Activated CD8-positive, alpha-beta T cell treated with anti-CD3 and anti-CD28 coated beads for 36 hours (primary cell): Measurements from ENCODE around the gene PGRMC2. TPM values are rescaled to one million over a fixed set of nuclear protein-coding genes. Genes with fewer than 3 reads are reported as not detected.

Experiments used
- ATAC-seq: fragments of 200-7000 bp; cut with Tn5 transposase; one replicate; pipeline ENCODE4 v1.10.0; 2021; ENCODE audit warnings: mild to moderate bottlenecking, moderate library complexity
- CTCF ChIA-PET: fragments of 350-600 bp; sonication (Branson Sonifier 250); formaldehyde crosslinking; loops from one replicate; lab custom pipeline; 2021; ENCODE audit warnings: antibody characterized with exemption; lab: Charles Lee
- POLR2A ChIA-PET: fragments of 350-600 bp; sonication (Branson Sonifier 250); formaldehyde crosslinking; loops from one replicate; lab custom pipeline; 2021; ENCODE audit warnings: antibody characterized with exemption; lab: Charles Lee
- DNase-seq: peaks from one replicate; pipeline ENCODE4 v3.0.0-alpha.2; 2020
- H3K27ac Mint-ChIP-seq: one replicate; pipeline ENCODE4 v1.8.0; 2021; ENCODE audit warnings: mild to moderate bottlenecking, mixed read lengths
- H3K27me3 Mint-ChIP-seq: one replicate; pipeline ENCODE4 v1.8.0; 2021; ENCODE audit warnings: mixed read lengths
- H3K36me3 Mint-ChIP-seq: one replicate; pipeline ENCODE4 v1.8.0; 2021; ENCODE audit warnings: low read depth, mixed read lengths
- H3K4me1 Mint-ChIP-seq: one replicate; pipeline ENCODE4 v1.8.0; 2021; ENCODE audit warnings: low read depth, mixed read lengths
- H3K4me3 Mint-ChIP-seq: one replicate; pipeline ENCODE4 v1.8.0; 2021; ENCODE audit warnings: mild to moderate bottlenecking, moderate library complexity, mixed read lengths
- H3K9me3 Mint-ChIP-seq: one replicate; pipeline ENCODE4 v1.8.0; 2021; ENCODE audit warnings: mixed read lengths
- intact Hi-C: fragments of 100-400 bp; cut with micrococcal nuclease; formaldehyde crosslinking; loops from one replicate; pipeline ENCODE4 v1.10.0; 2022
- total RNA-seq, 2 experiments: library from RNA; stranded (reverse); gene quantifications; one replicate each; pipeline ENCODE4 v1.2.3, GENCODE V29; 2021
- TF ChIP-seq, protein P1 (sequence below): fragments of 200-600 bp; IDR thresholded peaks from one replicate; pipeline ENCODE4 v1.8.0; 2022; ENCODE audit warnings: antibody characterized with exemption, mild to moderate bottlenecking

Gene PGRMC2, protein sequence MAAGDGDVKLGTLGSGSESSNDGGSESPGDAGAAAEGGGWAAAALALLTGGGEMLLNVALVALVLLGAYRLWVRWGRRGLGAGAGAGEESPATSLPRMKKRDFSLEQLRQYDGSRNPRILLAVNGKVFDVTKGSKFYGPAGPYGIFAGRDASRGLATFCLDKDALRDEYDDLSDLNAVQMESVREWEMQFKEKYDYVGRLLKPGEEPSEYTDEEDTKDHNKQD
- 10 to 100 TPM; 51.2 to 53.5 TPM for total RNA-seq

DNA sequence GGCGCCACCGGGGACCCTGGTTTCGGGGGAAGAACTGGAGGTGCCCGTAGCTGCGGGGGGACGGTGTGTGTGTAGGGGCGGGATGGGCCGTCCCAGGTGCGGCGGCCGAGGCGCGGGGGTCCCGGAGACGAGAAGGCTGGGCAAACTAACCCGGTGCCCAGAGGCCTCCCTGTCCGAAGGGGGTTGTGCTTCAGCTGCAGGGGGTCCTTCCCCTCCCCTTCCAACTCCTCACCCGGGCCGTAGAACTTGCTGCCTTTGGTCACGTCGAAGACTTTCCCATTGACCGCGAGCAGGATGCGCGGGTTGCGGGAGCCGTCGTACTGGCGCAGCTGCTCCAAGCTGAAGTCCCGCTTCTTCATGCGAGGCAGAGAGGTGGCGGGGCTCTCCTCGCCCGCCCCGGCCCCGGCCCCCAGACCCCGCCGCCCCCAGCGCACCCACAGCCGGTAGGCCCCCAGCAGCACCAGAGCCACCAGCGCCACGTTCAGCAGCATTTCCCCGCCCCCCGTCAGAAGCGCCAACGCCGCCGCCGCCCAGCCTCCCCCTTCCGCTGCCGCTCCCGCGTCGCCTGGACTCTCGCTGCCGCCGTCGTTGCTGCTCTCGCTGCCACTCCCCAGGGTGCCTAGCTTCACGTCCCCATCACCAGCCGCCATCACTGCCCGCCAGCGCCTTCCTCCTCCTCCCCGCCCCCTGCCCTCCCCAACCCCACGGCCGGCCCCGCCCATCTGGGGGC, at the start of gene PGRMC2:
Gene PGRMC2 (minus strand): TSS at position 673 of the 730 bp plus-strand sequence. CDS start 23 bp downstream, at position 650.
- peak within 1 kb of the TSS; percentile 81 for H3K4me3 Mint-ChIP-seq
- CTCF ChIA-PET = interaction anchor here (1.6 to 1.7 kb wide), 2 partner anchors 12 to 227 kb away, joined by 3 to 4 read pairs; partner anchors contain the start of gene LARP1B
- H3K9me3 Mint-ChIP-seq = no peaks in the 10 kb centered on the region
- no peak for ATAC-seq
- TF ChIP-seq, protein P1, sequence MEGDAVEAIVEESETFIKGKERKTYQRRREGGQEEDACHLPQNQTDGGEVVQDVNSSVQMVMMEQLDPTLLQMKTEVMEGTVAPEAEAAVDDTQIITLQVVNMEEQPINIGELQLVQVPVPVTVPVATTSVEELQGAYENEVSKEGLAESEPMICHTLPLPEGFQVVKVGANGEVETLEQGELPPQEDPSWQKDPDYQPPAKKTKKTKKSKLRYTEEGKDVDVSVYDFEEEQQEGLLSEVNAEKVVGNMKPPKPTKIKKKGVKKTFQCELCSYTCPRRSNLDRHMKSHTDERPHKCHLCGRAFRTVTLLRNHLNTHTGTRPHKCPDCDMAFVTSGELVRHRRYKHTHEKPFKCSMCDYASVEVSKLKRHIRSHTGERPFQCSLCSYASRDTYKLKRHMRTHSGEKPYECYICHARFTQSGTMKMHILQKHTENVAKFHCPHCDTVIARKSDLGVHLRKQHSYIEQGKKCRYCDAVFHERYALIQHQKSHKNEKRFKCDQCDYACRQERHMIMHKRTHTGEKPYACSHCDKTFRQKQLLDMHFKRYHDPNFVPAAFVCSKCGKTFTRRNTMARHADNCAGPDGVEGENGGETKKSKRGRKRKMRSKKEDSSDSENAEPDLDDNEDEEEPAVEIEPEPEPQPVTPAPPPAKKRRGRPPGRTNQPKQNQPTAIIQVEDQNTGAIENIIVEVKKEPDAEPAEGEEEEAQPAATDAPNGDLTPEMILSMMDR = no peak
- H3K36me3 Mint-ChIP-seq = peaks cover 32% of the 10 kb centered on the region
- no peaks in the 10 kb centered on the region for H3K27me3 Mint-ChIP-seq
- peaks cover 35% of the 10 kb centered on the region for H3K4me1 Mint-ChIP-seq
- intact Hi-C loops = loop anchor here (5.0 to 10.0 kb wide), 3 partner anchors 225 to 807 kb away; partner anchors contain the start of genes C4orf33, LARP1B and SCLT1
- no peak for DNase-seq
- POLR2A ChIA-PET = interaction anchor here (1.0 to 3.0 kb wide), 4 partner anchors 17 to 525 kb away, joined by 3 to 8 read pairs (median 4); partner anchors contain the start of genes JADE1 and LARP1B
- peak within 1 kb of the TSS; percentile 89 for H3K27ac Mint-ChIP-seq

GRCh38 chr4:128335541-128335940, 47.9 kb upstream of the PGRMC2 start:
- TF ChIP-seq, protein P1 = no peak
- H3K27ac Mint-ChIP-seq = no peak overlapping the region
- POLR2A ChIA-PET = no interaction called here
- H3K4me3 Mint-ChIP-seq = no peak overlapping the region
- CTCF ChIA-PET = no interaction called here
- ATAC-seq (no peak), DNase-seq (no peak)
- no peaks in the 10 kb centered on the region for H3K36me3 Mint-ChIP-seq
- H3K4me1 Mint-ChIP-seq = no peaks in the 10 kb centered on the region
- H3K9me3 Mint-ChIP-seq = no peaks in the 10 kb centered on the region
- intact Hi-C loops = no loop called here
- H3K27me3 Mint-ChIP-seq = no peaks in the 10 kb centered on the region

DNA sequence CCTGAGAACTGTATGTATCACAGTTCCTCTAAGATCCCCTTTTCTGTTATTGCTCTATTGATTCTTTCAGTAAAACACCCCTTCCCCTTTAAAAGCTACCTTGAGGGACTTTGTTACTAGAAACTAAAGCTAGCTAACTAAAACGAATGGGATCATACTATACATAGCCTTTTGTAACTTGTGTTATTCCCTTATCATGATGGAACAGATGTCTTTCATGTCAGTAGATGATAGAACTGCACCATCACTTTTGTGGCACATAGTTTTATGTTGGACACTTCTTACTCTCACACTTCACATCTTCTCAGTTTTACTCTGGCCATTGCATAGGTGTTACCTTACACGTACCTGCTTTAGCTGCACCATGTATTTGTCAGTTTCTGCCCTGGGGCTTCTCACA, 46.6 kb upstream of the PGRMC2 start:
- Mint-ChIP-seq H3K4me3 (no peak overlapping the region), H3K9me3 (no peaks in the 10 kb centered on the region), H3K36me3 (no peaks in the 10 kb centered on the region), H3K27ac (no peak overlapping the region), H3K4me1 (no peaks in the 10 kb centered on the region), H3K27me3 (no peaks in the 10 kb centered on the region)
- TF ChIP-seq, protein P1 = no peak
- ChIA-PET POLR2A (no interaction called here), CTCF (no interaction called here)
- no peak for ATAC-seq
- intact Hi-C loops = no loop called here
- no peak for DNase-seq

- ATAC-seq = no peak
- H3K27me3 Mint-ChIP-seq = no peaks in the 10 kb centered on the region
- ChIA-PET CTCF (no interaction called here), POLR2A (no interaction called here)
- intact Hi-C loops = no loop called here
- DNase-seq = no peak
- TF ChIP-seq, protein P1 = no peak
- H3K36me3 Mint-ChIP-seq = peaks cover 3% of the 10 kb centered on the region
- no peaks in the 10 kb centered on the region for H3K4me1 Mint-ChIP-seq
- H3K9me3 Mint-ChIP-seq = no peaks in the 10 kb centered on the region
- no peak overlapping the region for H3K4me3 Mint-ChIP-seq
- no peak overlapping the region for H3K27ac Mint-ChIP-seq
These were observed 45.9 kb upstream of the PGRMC2 start for GRCh38 chr4:128333309-128334018.
